GM19351 (cell line): ENCODE data around the gene KRT25.
A peak's percentile ranks its signal among the peaks of the same experiment; 100 is the strongest.
"Not testable (repeated sequence)": the region's sequence is repeated elsewhere in the genome, so short reads cannot be mapped to it uniquely, and the experiment has no call there.

ENCODE experiments used
- ATAC-seq: cut with Tn5 transposase; IDR thresholded peaks from one replicate; pipeline ENCODE4 v1.9.1; 2021; ENCODE audit warnings: mild to moderate bottlenecking, moderate library complexity; ENCODE audit not compliant: unreplicated experiment

The KRT25 gene

GRCh38 chr17:40760105-40761016 lies 5.2 kb upstream of the KRT25 start:
- no peak for ATAC-seq

DNA sequence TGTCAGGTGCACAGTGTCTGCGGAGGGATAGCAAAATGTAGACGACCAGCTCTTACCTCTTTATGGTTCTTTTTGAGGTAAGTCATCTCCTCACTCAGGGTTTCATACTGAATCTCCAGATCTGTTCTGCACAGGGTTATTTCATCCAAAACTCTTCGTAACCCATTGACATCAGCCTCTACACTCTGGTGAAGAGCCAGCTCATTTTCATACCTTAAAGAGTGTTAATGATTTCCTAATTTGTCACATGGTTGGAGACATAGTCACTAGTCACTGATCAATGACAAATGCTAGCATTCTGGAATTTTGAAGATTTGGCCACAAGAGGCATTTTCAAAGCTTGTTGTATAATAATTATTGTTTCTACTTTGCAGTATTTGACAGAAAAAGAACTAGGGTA lies 1.3 kb downstream of the KRT25 start:
- no peak for ATAC-seq

GRCh38 chr17:40751065-40751464 lies 4.1 kb downstream of the KRT25 start:
- no peak for ATAC-seq

GRCh38 chr17:40750391-40750790 lies 4.7 kb downstream of the KRT25 start:
- no peak for ATAC-seq

DNA sequence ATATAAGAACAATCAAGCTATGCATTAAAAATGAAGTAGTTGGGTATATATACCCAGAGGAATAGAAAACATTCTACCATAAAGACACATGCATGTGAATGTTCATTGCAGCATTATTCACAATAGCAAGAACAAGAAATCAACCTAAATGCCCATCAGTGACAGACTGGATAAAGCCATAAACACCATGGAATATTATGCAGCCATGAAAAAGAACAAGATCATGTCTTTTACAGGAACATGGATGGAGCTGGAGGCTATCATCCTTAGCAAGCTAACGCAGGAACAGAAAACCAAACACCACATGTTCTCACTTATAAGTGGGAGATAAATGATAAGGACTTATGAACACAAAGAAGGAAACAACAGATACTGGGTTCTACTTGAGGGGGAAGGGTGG lies 6.5 kb downstream of the KRT25 start:
- not testable (repeated sequence) for ATAC-seq

- ATAC-seq, result no peak
Observed at GRCh38 chr17:40738553-40738952, 16.6 kb downstream of the KRT25 start.

DNA sequence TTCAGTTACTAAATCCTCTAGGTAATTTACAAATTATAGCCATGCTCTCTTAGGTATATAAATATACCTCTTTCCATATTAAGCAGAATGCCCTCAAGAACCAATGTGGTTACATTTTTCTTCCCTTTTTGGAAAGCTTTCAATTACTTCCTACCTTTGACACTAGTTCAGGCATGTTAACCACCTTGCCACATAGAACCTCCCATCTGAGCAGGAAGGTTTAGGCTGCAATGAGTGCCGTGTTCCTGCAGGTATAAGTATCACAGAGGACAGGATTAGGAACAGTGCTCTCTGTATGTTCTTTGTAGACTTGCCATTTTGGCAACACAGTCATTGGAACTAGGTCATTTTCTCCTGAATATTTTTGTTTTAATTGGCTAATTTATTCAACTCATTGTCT lies 20.1 kb downstream of the KRT25 start:
- no peak for ATAC-seq

- no peak for ATAC-seq
Observed at GRCh38 chr17:40734018-40734417, 21.1 kb downstream of the KRT25 start.

DNA sequence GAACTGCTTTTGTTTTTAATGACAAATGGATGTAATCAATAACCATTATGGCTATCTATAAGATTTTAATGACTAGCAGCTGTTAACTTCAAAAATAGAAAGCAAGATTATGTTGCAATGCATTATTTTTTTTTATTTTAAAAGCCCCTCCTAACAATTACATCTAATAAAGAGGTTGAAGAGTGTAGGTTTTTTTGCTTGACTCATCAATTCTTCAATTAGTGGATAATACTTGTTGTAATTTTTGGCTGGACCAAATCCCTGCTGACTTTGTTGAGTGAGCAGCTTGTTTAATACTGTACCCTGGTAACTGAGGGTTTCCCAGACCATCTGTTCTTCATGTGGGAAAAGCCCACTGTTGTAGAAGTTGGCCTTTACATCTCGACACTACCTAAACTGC lies 24.2 kb downstream of the KRT25 start:
- no peak for ATAC-seq

DNA sequence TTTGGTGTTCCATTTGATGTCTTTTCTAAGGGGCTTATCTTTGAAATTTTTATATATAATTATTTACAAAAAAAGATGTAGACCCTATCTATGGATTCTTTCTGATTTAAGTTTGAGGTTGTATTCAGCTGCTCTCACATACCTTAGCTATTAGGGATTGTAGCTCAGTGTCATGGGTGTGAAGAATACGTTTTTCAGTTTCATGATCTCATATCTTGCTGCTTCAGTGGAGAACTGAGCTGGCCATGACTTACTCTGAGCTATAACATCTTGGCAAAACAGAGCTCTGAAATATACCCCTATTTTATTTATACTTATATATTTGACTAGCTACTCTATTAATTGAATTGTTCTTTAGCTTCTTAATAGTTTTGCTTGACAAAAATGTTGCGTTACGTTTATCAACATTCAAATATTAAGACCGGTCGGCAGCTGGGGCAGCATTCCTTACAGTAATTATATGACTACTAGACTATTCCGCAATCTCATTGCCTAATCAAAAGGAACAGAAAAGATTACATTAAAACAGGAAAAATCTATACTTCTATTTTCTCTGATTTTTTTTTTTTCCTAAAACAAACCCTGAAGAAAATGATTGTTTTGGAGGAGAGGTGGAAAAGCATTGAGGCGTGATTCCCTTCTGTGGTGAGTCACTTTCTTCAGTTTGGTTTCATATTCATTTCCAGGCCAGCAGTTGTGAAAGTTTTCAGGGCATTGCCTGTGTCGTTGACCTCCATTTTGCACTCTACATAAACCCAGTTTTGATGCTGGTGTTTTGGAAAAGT lies 27.5 kb downstream of the KRT25 start:
- ATAC-seq, result peak; percentile 51

DNA sequence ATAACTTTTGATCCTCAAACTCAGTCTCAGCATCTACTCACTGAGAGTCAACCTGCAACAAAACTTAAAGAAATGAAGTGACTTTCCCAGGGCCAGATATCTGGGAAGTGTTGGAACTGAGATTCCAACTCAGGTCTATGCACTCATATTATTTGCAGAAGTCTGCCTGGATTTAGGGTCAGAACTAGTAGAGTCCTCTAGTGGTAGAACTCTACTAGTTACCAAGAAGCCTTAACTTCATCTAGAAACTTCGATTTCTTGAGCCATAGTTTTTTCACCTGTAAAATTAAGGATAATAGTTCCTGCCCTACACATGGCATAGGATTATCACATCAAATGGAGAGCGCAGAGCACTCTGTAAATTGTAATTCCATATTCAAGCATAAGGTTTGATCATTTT lies 28.2 kb downstream of the KRT25 start:
- ATAC-seq, result no peak

GRCh38 chr17:40724656-40725055 lies 30.5 kb downstream of the KRT25 start:
- no peak for ATAC-seq

DNA sequence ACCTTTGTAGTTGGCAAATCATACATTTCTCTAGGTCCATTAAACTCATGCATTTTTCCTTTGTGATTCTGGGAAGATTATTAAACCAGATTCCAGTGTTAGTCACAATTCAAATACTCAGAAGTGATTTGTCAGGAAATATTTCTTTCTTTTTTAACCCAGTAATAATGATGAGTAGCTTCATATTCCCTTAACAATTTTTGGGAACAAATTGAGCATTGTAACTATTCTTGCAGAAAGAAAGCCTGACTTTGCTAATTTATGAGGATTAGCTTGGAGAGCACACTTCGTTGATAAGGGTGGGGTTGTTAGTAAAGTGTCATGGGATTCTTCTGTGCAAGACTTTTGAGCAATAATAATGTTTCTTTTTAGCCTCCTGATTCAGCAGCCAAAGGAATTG lies 32.9 kb downstream of the KRT25 start:
- ATAC-seq, result no peak

- no peak for ATAC-seq
Observed at GRCh38 chr17:40720899-40721298, 34.2 kb downstream of the KRT25 start.

GRCh38 chr17:40718930-40719329 lies 36.2 kb downstream of the KRT25 start:
- ATAC-seq, result no peak

DNA sequence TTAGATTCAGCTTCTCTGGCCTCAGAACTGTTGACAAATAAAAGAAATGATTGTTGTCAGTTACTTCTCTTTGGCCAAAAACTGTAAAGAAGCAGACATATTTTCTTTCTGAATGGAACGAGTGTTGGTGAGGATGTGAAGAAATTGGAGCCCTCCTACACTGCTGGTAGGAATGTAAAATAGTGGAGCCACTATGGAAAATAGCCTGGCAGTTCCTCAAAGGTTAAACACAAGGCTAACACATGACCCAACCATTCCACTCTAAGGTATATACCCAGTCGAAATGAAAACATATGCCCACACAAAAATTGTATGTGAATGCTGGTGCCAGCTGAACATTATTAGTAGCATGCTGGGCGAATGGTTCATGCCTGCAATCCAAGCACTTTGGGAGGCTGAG lies 37.4 kb downstream of the KRT25 start:
- no peak for ATAC-seq

DNA sequence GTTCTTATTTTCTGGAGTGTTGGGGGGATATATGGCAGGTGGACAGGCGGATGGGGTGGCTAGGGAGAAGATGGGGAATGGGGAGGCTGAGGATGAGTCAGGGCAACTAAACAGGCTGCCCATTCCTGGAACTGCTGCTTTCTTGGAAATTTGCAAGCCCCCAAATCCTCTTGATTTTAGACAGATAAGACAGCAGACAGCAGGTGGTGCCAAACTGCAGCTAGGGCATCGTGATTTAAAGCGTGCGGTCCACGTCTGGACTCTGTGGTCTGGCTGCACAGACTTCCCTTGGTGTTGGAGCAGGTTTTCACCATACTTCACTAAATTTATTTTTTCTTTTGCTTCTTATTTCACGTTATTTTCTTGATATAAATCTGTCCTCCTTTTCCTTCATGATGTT lies 40.7 kb downstream of the KRT25 start:
- ATAC-seq, result no peak

DNA sequence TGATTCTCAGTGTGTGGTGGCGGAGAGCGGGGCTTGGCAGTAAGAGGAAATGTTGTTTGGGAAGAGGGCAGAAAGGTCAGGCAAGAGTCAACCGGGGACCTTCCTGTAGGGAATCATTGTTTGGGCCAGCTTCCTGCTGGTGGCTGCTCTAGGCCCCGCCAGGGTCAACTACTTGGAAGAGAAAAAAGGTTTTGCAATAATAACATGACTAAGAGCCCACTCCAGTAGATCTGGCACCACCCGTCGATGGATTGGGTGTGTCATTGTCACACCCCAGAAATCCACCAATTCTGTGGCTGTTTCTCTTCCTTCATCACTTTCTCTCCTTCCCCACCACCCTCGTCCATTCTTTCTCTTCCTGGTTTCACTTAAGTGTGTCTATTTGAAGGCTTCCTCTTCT lies 47.4 kb downstream of the KRT25 start:
- ATAC-seq, result no peak

- no peak for ATAC-seq
Observed at GRCh38 chr17:40705584-40705983, 49.5 kb downstream of the KRT25 start.

GRCh38 chr17:40703652-40704051 lies 51.5 kb downstream of the KRT25 start, which contains the start of gene KRT24:
KRT24 (minus strand) TSS chr17:40703752; CDS start chr17:40703693, 59 bp downstream.
- ATAC-seq, result no peak

DNA sequence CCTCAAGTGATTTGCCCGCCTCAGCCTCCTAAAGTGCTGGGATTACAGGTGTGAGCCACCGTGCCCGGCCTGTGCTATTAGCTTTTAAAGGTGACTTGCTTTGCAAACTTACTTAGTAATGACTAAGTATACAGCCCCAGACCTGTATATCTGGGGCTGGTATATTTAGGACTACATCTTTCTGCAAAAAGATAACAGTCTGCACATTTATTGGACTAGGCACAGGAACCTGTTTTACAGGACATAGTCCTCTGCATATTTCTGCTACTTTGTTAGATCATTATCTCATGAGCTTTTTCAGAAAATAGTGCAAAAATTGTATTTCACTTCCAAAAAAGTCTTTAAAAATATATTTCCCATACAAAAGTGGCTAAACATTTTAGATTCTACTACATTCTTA lies 52.9 kb downstream of the KRT25 start:
- ATAC-seq, result no peak

DNA sequence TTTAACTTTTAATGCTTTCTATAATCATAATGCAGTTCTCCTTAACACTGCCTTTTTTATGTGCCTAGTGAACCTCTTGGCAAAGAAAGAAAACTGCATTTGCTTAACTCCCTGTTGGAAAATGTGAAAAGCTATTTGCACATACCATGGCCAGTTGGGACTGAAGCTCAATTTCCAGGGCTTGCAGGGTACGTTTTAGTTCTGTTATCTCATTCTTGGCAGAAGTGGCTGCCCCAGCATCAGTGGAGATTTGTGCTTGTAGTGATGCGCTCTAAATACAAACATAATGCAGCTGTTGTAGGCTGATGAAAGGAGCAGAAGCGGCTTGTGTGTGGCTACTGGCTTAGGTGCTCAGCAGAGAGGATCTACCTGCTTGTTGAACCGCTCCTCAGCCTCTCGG lies 55.3 kb downstream of the KRT25 start:
- ATAC-seq, result no peak
